Activated naive CD8-positive, alpha-beta T cell treated with anti-CD3 and anti-CD28 coated beads, Interleukin-2, amount 50 U/mL, for 24 hours (primary cell): ENCODE results near the gene ASPSCR1.

Source experiments
- ATAC-seq: fragments of 150-1000 bp; cut with Tn5 transposase; one replicate; pipeline ENCODE4 v1.10.0; 2021
- DNase-seq: peaks from one replicate; pipeline ENCODE4 v3.0.0; 2021
- H3K27ac Mint-ChIP-seq: one replicate; pipeline ENCODE4 v1.8.0; 2021; ENCODE audit warnings: mild to moderate bottlenecking, mixed read lengths
- H3K27me3 Mint-ChIP-seq: one replicate; pipeline ENCODE4 v1.8.0; 2021; ENCODE audit warnings: mixed read lengths
- H3K36me3 Mint-ChIP-seq: one replicate; pipeline ENCODE4 v1.8.0; 2021; ENCODE audit warnings: low read depth, mixed read lengths
- H3K4me1 Mint-ChIP-seq: one replicate; pipeline ENCODE4 v1.8.0; 2021; ENCODE audit warnings: mixed read lengths
- H3K4me3 Mint-ChIP-seq: one replicate; pipeline ENCODE4 v1.8.0; 2021; ENCODE audit warnings: mild to moderate bottlenecking, moderate library complexity, mixed read lengths
- H3K9me3 Mint-ChIP-seq: one replicate; pipeline ENCODE4 v1.8.0; 2021; ENCODE audit warnings: mixed read lengths

ASPSCR1 gene

DNA sequence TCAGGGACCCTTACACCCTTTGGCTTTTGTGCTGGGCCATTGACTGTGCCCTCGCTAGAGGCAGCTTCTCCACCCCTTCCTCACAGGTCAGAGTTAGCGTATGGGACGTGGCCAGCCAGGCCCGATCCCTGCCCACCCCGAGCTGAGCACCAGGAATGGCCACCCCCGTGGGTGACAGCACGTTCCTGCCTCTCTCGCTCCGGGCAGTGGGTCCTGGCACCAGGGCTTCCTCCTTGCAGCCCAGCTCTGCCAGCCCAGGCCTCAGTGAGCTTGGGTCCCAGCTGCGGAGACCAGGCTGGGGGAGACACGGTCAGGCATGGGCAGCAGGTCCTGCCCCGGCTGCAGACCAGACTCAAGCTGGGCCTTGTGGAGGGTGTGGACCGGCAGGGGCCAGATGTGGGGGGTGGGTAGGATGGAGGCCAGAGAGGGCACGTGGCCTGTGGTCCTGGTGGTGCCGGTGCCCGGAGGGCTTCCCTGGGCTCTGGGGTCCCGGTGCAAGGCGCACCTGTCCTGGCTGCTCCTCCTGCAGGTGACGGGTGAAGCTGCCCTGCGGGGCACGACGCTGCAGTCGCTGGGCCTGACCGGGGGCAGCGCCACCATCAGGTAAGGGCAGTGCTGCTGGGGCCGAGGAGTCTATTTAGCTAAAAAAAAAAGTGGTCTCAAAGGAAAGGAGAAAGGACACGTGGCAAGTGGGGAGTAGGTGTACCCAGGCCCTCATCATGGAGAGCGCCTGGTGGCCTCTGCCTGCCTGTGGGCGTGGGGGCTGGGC is 18.2 kb downstream of the ASPSCR1 start:
- ATAC-seq (no peak), DNase-seq (no peak)
- no peak overlapping the region for H3K27ac Mint-ChIP-seq
- no peaks in the 10 kb centered on the region for H3K9me3 Mint-ChIP-seq
- H3K4me3 Mint-ChIP-seq = no peak overlapping the region
- H3K27me3 Mint-ChIP-seq = no peaks in the 10 kb centered on the region
- H3K36me3 Mint-ChIP-seq = no peaks in the 10 kb centered on the region
- H3K4me1 Mint-ChIP-seq = no peaks in the 10 kb centered on the region

DNA sequence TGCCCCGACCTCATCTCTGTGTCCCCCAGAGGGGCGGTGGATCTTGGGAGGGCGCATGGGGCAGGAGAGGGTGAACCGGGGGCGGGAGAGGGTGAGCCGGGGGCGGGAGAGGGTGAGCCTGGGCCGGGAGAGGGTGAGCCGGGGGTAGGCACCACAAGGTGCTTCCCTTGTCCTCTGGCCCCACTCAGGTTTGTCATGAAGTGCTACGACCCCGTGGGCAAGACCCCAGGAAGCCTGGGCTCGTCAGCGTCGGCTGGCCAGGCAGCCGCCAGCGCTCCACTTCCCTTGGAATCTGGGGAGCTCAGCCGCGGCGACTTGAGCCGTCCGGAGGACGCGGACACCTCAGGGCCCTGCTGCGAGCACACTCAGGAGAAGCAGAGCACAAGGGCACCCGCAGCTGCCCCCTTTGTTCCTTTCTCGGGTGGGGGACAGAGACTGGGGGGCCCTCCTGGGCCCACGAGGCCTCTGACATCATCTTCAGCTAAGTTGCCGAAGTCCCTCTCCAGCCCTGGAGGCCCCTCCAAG is 18.9 kb downstream of the ASPSCR1 start:
- Mint-ChIP-seq H3K9me3 (no peaks in the 10 kb centered on the region), H3K4me1 (no peaks in the 10 kb centered on the region), H3K4me3 (no peak overlapping the region), H3K27me3 (no peaks in the 10 kb centered on the region), H3K27ac (no peak overlapping the region), H3K36me3 (no peaks in the 10 kb centered on the region)
- ATAC-seq (no peak), DNase-seq (no peak)

DNA sequence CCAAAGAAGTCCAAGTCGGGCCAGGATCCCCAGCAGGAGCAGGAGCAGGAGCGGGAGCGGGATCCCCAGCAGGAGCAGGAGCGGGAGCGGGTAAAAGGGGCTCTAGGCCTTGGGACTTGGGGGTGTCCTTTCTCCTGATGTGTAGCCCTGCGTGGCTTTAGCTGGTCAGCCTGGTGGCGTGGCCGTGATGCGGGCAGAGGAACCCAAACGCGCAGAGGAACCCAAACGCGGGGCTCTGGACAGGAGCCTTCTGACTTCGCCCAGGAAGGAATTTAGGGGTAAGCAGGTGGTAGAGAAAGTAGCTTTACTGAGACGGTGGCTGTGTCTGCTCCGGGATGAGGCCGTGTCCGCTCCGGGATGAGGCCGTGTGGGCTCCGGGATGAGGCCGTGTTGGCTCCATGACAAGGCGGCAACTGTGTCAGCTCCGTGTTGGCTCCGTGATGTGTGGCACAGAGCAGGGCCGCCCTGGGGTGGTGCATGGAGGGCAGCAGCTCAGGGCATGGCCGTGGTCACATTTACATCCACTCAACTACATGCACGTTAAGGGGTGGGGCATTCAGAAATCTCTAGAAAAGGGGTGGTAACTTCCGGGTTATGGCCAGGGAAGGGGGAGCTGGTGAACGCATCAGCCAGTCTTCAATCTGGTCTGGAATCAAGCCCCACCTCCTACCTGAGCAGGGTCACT is 19.5 kb downstream of the ASPSCR1 start:
- ATAC-seq = no peak
- no peaks in the 10 kb centered on the region for H3K9me3 Mint-ChIP-seq
- no peaks in the 10 kb centered on the region for H3K27me3 Mint-ChIP-seq
- H3K27ac Mint-ChIP-seq = no peak overlapping the region
- DNase-seq = no peak
- H3K4me1 Mint-ChIP-seq = no peaks in the 10 kb centered on the region
- no peak overlapping the region for H3K4me3 Mint-ChIP-seq
- no peaks in the 10 kb centered on the region for H3K36me3 Mint-ChIP-seq

DNA sequence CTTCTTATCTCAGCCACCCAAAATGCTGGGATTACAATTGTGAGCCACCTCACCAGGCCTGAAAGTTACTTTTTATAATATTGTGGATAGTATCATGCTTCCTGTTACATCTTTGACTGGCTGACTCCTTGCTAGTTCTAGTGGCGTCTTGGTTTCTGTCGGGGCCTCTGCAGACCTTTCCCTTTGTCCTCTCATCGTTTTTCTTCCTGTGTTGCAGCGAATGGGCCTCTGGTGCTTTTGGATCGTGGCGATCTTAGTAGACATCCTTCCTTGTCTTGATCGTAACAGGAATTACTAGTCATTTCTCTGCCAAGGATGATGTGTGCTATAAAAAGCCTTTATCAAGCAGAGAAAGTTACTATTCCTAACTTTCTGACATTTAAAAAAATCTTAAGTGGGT is 20.8 kb downstream of the ASPSCR1 start:
- Mint-ChIP-seq H3K9me3 (no peaks in the 10 kb centered on the region), H3K27me3 (no peaks in the 10 kb centered on the region), H3K36me3 (no peaks in the 10 kb centered on the region), H3K27ac (no peak overlapping the region), H3K4me3 (no peak overlapping the region), H3K4me1 (peaks cover 2% of the 10 kb centered on the region)
- DNase-seq = no peak
- ATAC-seq = no peak

DNA sequence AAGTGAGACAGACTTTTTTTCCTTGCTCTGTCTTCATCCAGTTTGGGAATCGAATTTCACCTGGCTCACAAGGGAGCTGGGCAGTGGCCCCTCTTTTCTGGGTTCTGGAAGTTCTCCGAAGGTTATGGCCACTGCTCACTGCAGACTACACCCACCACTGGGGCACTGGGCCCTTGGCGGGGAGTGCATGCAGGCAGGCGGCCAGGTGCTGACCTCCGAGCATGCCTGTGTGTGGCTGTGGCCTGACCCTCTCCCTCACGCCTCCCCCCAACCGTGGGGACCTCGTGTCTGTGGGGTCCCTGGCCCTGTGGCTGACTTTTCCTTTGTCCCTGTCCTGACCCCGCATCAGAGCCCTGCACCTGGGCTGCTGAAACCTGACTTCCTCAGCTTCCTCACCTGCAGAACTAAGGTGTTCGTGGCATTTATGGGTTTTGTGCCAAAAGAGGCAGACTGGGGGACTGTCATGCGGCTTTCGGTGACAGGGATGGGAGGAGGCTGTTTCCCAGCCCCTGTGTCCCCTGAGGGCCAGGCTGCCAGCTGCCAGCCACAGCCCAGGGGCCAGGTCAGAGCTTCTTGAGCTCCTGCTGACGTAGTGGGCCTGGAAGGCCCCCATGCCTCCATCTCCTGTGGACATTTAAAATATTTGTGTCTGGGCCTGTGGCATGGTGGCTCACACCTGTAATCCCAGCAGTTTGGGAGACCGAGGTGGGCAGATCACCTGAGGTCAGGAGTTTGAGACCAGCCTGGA is 21.4 kb downstream of the ASPSCR1 start:
- Mint-ChIP-seq H3K27ac (no peak overlapping the region), H3K4me3 (no peak overlapping the region)

DNA sequence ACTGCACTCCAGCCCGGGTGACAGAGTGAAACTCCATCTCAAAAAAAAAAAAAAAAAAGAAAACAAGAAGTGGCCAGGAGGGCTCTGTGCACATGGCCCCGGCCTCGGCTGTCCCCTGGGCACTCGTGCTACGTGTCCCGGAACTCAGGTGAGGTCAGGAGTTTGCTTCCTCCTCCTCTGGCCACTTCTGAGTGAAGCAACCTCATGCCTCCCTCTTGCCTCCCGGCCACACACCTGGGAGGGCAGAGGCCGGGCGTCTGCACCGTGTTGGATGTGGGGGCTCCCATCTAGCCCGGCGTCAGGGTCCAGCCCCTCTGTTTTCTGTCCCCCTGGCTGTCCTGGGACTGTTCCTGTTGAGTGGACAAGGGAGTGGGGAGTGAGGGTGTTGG is 22.2 kb downstream of the ASPSCR1 start:
- no peak for DNase-seq
- ATAC-seq = no peak
- H3K36me3 Mint-ChIP-seq = no peaks in the 10 kb centered on the region
- peaks cover 10% of the 10 kb centered on the region for H3K4me1 Mint-ChIP-seq
- no peak overlapping the region for H3K4me3 Mint-ChIP-seq
- no peaks in the 10 kb centered on the region for H3K9me3 Mint-ChIP-seq
- no peaks in the 10 kb centered on the region for H3K27me3 Mint-ChIP-seq
- H3K27ac Mint-ChIP-seq = no peak overlapping the region

More for the DNA sequence above, 21.4 kb downstream of the ASPSCR1 start:
- H3K36me3 Mint-ChIP-seq = no peaks in the 10 kb centered on the region
- peaks cover 9% of the 10 kb centered on the region for H3K4me1 Mint-ChIP-seq
- H3K27me3 Mint-ChIP-seq = no peaks in the 10 kb centered on the region
- H3K9me3 Mint-ChIP-seq = no peaks in the 10 kb centered on the region
- no peak for ATAC-seq
- DNase-seq = no peak

DNA sequence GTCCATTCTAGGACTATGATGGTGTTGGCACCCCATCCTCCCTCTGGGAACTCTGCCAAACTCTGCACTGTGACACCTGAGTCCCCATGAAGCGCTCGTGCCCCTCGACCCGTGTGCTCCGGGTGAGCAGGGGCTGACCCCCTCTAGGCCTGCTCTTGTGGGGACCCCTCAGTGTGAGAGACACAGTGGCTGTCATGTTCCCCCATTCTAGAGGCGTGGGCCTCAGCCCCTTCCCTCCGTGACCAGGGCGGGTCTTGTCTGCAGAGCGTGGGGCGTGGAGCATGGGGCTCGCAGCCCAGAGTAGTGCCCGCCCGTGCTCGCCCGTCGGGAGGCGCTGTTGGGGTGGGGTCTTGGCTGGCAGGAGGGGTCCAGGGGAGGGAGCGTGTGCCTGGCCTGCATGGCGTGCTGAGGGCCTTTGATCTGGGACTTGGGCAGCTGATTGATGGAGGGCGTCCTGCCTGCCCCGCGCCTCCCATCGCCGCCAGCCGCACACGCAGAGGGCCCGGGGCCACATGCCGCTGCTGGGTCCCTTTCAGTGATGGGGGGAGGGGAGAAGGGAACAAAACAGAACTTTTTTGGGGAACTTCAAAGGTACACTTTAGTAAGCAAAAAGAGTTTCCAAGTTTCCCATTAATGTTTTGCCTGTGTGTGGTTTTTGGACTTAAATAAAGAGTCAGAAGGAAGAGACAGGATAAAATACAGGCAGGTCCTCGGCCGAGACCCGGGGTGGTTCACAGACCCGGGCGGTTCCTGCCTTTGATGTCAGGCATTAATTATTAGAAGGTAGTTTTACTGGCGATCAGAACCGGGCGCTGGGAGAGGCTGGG is 22.8 kb downstream of the ASPSCR1 start:
- Mint-ChIP-seq H3K4me3 (no peak overlapping the region), H3K4me1 (peaks cover 10% of the 10 kb centered on the region), H3K9me3 (no peaks in the 10 kb centered on the region), H3K27me3 (no peaks in the 10 kb centered on the region), H3K36me3 (no peaks in the 10 kb centered on the region), H3K27ac (no peak overlapping the region)
- DNase-seq (no peak), ATAC-seq (no peak)

DNA sequence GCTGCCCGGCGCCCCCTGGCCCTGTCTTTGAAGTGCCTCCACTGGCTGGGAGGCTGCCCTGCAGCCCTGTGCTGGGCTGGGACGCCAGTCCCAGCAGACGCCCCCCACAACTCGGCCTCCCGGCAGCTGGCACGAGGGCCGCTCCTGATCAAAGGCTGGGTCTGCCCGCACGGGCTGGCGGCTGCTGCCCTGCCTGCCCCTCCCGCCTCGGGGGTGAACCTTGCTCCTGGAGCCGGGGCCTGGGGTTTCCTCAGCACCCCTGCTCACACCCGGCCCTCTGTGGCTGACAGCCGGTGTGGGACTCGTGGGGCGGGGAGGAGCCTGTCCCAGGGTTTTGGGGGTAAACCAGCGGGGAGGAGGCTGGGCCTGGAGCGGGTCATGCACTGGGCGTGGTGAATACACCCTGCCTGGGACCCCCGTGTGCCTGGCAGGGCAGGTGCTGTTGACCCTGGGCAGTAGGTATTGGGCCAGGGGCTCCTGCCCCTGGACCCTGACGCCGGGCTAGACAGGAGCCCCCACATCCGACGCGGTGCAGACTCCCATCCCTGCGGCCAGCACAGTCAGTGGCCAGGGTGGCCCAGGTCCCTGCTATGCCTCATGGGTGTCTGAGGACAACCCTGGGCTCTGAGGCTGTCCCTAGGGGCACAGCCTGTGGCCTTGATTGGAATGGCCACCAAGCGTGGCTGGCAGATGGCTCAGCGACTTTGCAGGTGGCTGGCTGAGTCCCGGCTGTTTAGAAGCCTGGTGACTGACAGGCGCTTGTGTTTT is 23.6 kb downstream of the ASPSCR1 start:
- no peak overlapping the region for H3K4me3 Mint-ChIP-seq
- no peak for DNase-seq
- H3K9me3 Mint-ChIP-seq = no peaks in the 10 kb centered on the region
- H3K27me3 Mint-ChIP-seq = no peaks in the 10 kb centered on the region
- H3K27ac Mint-ChIP-seq = no peak overlapping the region
- H3K36me3 Mint-ChIP-seq = no peaks in the 10 kb centered on the region
- no peak for ATAC-seq
- H3K4me1 Mint-ChIP-seq = peaks cover 12% of the 10 kb centered on the region

DNA sequence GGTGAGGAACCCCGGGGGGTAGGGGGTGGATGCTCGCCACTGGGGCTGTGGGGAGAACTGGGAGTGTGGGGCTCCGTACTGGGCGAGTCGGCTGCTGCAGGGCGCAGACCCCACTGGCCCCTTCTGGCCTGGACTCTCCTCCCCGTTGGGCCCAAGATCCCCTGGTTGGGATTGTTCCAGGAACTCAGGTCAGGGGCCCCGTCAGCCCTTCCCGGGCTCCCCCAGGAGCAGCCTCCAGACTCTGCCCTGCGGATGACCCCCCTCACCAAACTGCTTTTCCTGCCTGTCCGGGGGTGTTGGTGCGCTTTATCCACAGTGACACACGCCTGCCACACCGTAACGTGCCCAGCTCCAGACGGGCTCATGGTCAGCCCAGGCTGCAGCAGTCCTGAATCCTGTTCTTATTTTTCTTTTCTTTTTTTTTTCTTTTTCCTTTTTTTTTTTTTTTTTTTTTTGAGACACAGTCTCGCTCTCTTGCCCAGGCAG is 24.2 kb downstream of the ASPSCR1 start:
- Mint-ChIP-seq H3K4me1 (peaks cover 15% of the 10 kb centered on the region), H3K27ac (no peak overlapping the region), H3K9me3 (no peaks in the 10 kb centered on the region), H3K4me3 (no peak overlapping the region), H3K36me3 (no peaks in the 10 kb centered on the region), H3K27me3 (no peaks in the 10 kb centered on the region)
- ATAC-seq (no peak), DNase-seq (no peak)

DNA sequence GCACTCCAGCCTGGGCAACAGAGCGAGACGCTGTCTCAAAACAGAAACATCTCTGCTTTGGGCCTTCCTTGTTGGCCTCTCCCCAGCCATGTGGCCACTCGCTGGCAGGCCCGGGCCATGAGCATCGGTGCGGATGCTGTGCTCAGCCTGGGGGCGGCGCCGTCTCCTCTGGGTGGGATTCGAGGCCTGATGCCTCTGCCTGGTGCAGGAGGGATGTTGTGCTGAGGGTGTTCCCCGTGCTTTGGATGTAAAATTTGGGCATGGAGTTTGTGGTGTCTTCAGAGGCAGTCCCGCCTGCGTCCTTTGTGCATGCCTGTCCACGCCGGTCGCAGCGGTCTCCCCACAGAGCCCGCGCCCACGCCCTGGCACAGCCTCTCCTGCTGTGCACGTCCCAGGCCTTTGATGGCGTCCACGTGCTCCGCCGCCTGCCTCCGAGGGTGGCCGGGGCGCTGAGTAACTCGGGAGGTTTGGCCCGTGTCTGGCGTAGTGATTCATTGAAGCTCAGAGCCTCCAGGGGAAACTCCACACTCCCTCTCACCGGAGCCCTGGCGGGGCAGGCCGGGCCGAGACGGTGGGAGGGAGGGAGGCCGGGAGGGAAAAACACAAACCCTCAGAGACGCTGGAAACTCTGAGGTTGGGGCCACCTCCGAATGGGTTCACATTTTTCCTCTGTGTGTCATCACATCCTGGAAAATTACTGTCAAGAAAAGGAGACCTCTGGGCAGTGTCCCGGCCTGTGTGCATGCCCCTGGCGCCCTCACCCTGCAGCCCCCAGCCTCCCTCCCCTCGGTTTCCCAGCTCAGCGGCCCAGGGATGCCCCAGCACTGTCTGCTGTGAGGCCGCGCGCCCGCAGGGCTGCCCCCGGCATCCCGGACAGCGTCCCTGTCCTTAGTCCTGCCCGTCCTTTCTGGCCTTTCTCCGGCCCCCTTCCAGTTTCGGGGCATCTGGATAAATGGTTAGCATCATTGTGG is 26.3 kb downstream of the ASPSCR1 start:
- Mint-ChIP-seq H3K27me3 (no peaks in the 10 kb centered on the region), H3K4me3 (no peak overlapping the region), H3K27ac (no peak overlapping the region), H3K36me3 (no peaks in the 10 kb centered on the region), H3K9me3 (no peaks in the 10 kb centered on the region), H3K4me1 (peaks cover 15% of the 10 kb centered on the region)
- ATAC-seq = peak; percentile 76
- DNase-seq = peak; percentile 46

DNA sequence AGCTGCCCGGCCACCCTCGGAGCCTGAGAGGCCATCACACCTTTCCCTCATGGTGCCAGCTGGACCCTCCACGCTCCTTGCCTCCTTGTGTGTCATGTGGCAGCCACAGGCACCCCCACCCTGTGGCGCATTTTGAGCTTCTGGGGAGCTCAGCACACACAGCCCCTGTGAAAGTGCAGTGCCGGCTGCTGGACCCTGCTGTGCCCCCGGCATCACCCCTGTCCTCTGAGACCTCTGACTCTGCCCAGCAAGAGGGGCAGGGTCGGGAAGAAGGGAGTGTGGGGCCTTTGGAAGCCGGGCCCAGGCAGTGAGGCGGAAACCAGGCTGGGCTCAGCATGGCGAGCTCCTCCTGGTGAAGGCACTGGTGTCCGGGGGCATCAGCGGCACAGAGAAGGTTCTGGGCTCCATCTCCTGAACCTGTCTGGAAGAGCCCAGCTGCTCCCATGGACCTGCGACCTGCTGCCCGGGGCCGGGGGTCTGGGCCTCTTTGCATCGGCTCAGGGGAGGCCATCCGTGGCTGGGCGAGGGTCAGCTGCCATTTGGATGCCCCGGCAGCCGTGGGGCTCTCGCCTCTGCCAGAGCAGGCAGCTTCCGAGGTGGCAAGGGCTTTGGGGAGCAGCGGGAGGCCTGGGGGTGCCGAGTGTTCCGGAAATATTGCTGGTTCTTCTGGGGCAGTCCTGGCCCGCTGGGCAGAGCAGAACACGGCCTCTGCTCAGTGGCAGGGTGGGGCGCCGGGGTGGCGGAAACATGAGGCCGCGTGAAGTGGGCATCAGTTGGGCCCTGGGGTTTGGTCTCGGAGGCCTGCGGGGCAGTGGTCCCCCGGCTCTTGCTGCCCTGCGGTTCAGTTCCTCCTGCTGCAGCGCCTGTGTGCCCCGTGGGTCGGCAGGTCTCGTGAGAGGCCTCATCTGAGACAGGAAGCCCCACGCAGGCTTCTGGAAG is 27.4 kb downstream of the ASPSCR1 start:
- no peak for DNase-seq
- no peaks in the 10 kb centered on the region for H3K36me3 Mint-ChIP-seq
- H3K4me3 Mint-ChIP-seq = no peak overlapping the region
- no peak for ATAC-seq
- peaks cover 19% of the 10 kb centered on the region for H3K4me1 Mint-ChIP-seq
- H3K9me3 Mint-ChIP-seq = no peaks in the 10 kb centered on the region
- no peaks in the 10 kb centered on the region for H3K27me3 Mint-ChIP-seq
- no peak overlapping the region for H3K27ac Mint-ChIP-seq
